HL-60/S4 treated with retinoic acid at 250 ng/mL for 4 days and 3 days (cell line): ENCODE data around the gene RNASE11.
"Not testable (repeated sequence)": the region's sequence is repeated elsewhere in the genome, so short reads cannot be mapped to it uniquely, and the experiment has no call there.

Source experiments
- in situ Hi-C: fragments of 300-500 bp; cut with MboI; formaldehyde crosslinking; loops from 2 replicates; pipeline ENCODE4 v1.7.0; 2022; ENCODE audit warnings: low sequenced_read_pairs

The RNASE11 gene

DNA sequence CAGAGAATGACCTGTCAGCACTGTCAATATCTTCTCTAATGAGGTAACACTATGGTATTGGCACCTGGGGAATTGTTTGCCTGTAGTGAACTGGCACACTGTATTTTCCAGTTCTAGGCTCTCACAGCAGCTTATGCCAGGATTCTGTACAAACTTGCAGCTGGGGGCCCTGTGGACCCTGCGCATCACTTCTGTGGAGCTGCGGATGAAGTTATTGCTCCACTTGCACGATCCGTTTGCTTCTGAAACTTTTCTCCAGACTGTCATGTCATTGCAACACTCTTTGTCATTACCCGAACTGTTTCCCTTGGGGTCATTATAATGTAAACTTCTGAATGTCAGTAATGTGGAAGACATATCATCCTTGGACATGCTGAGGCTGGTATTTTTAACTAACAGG is 3.9 kb downstream of the RNASE11 start:
- in situ Hi-C loops: no loop called here

DNA sequence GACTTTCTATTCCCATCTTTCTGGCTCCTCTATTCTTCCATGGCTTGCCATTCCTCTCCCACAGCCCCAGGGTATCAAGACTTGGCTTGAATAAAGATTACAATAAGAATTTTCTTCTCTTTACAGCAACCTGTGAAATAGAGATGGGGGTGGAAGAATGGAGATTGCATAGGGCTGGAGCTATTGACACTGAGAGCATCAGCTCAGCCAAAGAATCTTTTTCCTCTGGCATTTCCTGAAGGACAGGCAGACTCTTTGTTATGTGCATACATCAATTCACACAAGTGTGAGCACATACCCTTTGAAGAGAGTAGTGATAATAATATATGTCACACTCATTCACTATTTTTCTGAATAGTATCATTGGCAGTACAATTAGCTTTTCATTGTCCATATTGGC is 4.7 kb downstream of the RNASE11 start:
- in situ Hi-C loops: no loop called here

DNA sequence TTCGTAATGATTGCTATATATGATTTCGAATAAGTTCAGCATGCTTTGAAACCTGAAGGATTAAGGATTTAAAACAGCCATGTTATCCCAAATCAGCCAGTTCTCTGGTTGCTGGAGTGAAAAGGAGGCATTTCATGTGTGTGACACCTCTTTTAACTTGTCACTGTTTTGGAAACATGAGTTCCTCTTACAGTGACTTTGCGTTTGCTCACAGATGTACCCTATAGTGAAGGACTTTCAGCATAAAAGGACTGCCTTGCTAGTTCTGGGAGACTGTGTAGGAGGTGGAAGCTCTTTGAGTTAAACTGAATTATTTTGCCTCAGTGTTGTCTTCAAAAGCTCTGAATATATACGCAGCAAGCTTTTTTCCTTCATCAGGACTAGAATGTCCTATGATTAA is 7.6 kb downstream of the RNASE11 start:
- in situ Hi-C loops: no loop called here

DNA sequence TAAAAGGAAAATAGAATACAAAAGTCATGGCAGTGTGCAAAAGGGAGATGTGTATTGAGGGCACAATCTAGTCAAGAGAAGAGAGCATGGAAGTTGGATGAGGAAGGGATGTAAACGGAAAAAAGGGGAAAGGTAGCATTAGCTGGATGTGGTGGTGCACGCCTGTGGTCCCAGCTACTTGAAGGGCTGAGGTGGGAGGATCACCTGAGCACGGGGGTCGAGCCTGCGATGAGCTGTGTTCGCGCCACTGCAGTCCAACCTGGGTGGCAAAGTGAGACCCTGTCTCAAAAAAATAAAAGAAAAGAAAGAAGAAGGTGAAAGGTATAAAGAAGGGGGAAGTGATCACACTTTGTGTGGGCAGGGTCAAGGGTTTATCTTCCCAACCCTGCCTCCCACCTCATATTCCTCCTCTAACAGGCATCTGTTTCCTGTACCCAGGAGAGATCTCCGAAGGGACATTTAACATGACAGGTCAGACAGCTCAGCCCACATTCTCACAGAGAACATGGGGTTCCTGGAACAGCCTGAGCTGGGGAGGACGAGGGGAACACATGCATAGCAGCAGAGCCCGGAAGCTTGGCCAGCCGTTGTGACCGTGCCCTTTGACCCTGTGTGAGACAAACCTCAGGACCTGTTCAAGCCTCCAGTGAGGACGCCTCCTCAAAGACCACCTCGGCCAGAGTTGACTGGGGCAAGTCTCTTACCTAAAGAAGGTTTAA is 8.9 kb downstream of the RNASE11 start:
- in situ Hi-C loops: no loop called here

DNA sequence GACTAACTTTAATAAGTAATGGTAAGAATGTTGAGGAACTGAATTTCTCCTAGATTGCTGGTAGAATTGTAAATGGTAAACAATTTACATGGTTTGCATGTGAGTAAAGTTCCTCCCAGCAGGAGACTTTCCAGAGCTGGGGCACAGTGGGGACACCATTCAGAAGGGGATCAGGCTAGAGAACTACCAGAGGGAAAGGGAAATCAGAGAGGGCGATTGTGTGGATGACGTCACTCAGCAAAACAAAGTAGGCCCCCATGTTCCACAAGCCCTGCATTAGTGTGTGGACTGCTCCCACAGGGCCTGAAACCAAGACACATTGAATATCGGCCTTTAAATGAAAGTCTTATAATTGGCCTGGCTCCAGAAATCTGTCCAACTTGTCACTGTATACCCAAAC is 9.5 kb downstream of the RNASE11 start:
- in situ Hi-C loops: no loop called here

DNA sequence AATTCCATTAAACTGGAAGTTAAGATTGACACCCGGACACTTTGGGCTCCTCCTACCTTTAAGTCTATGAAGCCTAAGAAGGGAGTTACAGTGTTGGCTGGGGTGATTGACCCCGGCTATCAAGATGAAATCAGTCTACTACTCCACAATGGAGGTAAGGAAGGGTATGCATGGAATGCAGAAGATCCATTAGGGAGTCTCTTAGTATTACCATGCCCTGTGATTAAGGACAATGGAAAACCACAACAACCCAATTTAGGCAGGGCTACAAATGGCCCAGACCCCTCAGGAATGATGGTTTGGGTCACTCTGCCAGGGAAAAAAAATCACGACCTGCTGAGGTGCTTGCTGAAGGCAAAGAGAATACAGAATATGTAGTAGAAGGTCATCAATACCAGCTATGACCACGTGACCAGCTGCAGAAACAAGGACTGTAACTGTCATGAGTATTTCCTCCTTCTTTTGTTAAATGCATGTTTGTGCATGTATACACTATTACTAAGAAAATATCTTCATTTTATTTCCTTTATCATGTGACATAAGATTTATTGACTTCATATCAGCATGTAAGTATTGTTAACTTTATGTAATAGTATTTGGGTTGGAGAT is 15.3 kb downstream of the RNASE11 start:
- in situ Hi-C loops: not testable (repeated sequence)

DNA sequence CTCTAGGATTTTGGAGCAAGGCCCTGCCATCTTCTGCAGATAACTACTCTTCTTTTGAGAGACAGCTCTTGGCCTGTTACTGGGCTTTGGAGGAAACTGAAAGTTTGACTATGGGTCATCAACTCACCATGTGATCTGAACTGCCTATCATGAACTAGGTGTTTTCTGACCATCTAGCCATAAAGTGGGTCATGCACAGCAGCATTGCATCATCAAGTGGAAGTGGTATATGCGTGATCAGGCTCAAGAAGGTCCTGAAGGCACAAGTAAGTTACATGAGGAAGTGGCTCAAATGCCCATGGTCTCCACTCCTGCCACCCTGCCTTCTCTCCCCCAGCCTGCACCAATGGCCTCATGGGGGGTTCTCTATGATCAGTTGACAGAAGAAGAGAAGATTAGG is 17.1 kb downstream of the RNASE11 start:
- in situ Hi-C loops: not testable (repeated sequence)

DNA sequence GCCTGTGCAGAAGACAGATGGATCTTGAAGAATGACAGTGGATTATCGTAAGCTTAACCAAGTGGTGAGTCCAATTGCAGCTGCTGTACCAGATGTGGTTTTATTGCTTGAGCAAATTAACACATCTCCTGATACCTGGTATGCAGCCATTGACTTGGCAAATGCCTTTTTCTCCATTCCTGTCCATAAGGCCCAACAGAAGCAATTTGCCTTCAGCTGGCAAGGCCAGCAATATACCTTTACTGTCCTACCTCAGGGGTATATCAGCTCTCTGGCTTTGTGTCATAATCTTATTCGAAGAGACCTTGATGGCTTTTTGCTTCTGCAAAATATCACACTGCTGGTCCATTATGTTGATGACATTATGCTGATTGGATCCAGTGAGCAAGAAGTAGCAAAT is 17.9 kb downstream of the RNASE11 start:
- in situ Hi-C loops: not testable (repeated sequence)

DNA sequence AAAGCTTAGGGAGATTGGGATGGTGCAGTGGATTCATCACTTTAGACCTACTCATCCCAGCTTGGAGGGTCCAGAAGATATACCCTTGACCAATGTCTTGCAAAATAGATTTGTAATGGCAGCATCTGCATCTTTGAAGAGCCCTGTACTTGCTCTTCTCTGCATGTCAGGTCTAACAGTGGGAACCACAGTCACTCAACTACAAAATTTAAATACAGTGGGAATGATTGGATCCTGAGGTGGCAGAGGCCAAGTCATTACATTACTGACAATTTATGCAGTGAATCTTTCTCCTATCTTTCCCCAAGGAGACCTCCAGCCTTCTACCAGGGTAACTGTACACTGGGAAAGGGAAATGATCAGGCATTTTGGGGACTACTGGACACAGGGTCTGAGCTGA is 18.7 kb downstream of the RNASE11 start:
- in situ Hi-C loops: no loop called here

DNA sequence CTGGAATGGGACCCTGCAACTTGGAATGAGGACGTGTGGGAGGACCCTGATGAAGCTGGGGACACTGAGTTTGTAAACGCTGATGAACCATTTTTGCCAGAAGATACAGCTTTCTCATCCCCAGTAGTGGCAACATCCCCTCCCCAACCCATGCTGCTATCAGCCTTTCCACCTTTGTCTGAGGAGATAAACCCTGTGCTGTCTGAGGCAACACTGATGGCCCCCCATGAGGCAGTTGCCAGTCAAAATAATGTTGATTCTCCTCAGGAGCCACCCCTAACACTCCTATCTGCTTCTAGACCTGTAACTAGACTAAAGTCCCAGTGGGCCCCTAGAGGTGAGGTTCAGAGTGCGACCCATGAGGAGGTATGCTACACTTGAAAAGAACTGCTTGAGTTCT is 19.4 kb downstream of the RNASE11 start:
- in situ Hi-C loops: no loop called here

DNA sequence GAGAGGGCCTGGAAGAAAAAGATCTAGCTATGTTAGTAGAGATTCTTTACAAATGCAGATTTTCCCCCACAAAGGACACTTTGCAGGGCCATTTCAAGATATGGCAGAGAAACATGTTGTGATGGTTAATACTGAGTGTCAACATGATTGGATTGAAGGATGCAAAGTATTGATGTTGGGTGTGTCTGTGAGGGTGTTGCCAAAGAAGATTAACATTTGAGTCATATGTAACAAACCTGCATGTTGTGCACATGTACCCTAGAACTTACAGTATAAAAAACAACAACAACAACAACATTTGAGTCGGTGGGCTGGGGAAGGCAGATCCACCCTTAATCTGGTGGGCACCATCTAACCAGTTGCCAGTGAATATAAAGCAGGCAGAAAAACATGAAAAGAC is 20.6 kb downstream of the RNASE11 start:
- in situ Hi-C loops: not testable (repeated sequence)

DNA sequence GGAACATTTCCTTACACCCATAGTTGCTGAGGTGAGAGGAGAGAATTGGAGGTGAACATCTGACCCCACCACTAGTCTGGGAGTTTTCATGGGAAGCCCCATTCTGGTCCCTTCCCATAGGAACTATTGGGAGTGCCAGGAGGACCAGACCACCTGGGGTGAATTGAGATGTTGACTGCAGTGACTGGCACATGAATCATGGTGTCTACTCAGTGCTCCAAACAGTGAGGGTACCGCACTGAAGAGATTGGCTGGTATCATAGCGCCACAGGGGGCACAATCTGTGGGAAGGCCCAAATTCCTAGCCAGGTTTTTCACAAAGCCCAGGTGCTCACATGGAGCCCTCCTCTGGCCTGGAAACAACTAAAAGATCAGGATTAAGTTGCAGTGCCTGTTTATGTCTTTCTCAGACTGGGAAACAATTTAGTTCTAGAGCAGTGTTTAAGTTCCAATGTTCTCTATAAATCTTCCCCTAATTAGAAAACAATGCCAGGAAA is 23.3 kb downstream of the RNASE11 start:
- in situ Hi-C loops: no loop called here

DNA sequence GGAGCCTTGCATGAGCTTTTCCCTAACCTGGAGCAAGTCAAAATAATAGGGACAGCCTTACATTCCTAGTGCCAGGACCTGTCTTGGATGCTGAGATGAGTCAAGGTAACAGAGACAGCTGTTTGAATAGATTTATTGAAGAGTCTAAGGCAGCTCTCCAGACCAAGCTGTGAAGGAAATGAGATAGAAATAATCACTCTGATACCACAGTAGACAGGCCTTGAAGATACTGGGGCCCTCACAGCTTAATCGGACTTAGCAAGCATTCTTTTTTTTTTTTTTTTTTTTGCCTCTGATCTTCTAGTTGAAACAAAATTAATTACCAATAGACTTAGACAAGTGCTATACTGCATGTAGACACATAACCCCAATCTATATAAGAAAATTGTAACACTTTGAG is 23.8 kb downstream of the RNASE11 start:
- in situ Hi-C loops: no loop called here

DNA sequence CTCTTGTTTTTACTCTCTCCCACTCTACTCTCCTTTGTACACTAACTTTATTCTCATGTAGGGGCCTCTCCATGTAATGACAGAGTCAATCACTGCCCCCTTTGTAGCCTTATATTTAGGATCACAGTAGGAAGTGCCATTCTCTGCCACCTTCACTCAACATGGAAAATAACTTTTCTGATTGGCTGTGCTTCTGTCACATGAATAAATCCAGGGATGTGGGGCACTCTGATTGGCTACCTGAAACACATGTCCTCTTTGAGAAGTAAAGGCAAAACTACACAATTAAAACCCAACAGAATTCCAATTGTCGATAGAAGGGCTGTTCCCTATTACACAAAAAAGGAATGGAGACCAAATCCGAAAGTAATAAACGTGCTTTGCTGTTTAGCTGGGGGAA is 26.8 kb downstream of the RNASE11 start, which contains the start of gene RNASE9:
Gene RNASE9, minus strand, starts transcription at position 87 of the 400 bp plus-strand sequence.
- in situ Hi-C loops: no loop called here

DNA sequence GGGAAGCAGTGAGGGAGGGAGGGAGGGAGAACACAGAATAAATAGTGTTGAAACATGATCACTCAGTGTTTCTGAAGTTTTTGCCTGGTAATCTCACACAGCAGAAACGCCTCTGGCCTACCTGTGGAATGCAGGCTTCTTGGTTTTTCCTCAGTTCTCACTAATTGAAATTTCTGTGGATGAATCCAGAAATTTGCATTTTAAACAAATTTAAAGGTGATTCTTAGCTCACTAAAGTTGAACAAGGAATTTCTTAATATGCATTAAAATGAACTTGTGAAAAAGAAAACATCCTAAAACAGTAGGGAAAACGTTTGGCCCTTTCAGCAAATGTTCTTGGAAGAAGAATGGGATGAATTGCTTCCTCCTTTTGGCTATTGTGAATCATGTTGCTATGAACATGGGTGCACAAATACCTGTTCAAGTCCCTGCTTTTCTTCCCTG is 28.3 kb downstream of the RNASE11 start:
- in situ Hi-C loops: no loop called here

DNA sequence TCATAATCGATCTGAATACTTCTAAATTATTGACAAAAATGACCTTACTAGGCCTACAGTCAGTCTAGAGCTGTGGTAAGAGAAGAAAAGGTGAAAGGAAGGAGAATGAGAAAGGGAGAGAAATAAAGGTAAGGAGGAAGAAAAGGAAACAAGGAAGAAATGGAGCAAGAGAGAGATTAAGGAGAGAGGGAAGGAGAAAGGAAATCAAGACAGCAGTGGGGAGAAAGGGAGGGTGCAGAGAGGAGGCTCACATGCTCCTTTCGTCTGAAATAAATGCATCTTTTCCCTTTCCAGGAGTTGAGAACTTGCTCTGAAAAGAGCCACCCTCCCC is 30.6 kb downstream of the RNASE11 start:
- in situ Hi-C loops: no loop called here

DNA sequence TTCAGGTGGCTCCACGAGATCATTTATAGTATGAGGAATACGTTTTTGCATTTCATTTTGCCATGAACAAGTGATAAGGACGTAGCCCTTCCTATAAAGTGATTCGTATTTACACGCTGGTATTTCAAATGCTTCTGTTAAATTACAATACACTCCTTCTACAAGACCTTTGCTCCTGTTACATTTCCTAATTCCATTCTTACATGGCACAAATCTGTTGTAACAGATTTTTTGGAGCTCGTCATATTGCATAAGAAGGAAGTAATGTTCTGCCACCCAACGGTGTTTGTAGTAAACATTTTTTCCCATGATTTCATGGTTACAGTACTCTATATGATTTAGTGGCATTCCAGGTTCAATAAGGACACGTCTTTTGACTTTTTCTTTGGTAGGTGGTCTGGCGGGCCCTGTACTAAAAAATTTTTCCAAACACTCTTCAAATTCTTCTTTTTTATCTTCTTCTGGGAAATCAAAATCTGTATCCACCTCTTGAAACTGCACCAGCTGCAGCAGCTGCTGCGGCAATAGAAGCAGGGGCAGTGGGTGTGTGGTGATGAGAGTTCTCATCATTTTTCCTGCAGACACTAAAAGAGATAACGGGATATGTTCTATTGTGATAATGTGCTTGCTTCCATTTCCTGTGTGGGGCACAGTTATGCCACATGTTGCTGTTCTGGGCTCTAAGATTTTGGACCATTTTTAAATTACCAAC is 31.1 kb downstream of the RNASE11 start:
- in situ Hi-C loops: no loop called here

DNA sequence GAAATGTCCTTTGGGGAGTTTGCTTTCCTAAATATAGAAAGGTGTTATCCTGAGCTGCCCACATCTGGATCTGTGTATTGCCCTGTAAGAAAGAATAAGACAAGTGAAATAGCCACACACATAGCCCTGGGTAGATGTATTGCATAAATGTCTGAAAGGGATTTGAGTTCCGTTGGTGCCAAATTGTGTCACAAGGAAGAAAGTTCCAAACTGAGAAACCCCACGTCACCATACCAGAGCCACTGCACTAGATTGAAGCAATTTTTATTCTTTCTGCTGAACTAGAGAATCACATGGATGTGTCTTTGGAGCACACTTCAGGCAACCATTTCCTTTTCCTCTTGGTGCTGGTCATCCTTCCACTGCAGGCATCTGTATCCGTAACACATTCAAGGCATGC is 32.0 kb downstream of the RNASE11 start:
- in situ Hi-C loops: no loop called here

DNA sequence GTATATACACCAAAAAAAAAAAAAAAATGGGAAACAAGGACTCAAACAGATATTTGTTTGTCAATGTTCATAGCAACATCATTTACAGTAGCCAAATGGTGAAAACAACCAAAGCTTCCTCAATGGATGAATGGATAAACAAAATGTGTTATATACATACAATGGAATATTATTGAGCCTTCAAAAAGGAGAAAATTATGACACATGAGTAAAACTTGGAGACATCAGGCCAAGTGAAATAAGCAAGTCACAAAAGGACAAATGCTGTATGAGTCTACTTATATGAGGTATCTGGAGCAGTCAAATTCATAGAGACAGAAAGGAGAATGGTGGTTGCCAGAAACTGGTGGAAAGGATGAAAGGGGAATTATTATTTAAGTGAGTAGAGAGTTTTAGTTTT is 34.8 kb downstream of the RNASE11 start:
- in situ Hi-C loops: no loop called here

DNA sequence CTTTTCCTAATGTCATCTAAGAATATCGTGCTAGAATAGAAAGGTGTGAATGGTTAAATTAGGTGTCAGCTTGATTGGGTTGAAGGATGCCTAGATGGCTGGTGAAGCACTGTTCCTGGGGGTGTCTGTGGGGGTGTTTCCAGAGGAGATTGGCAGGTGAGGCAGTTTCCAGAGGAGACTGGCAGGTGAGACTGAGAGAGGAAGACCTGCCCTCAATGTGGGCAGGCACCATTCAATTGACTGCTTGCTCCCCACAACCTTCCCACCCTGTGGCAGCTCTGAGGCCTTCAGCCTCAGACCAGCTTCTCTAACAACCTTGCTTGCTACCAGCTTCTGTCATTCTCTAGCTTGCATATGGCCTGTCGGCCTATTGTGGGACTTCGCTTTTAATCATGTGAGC is 36.2 kb downstream of the RNASE11 start:
- in situ Hi-C loops: no loop called here

DNA sequence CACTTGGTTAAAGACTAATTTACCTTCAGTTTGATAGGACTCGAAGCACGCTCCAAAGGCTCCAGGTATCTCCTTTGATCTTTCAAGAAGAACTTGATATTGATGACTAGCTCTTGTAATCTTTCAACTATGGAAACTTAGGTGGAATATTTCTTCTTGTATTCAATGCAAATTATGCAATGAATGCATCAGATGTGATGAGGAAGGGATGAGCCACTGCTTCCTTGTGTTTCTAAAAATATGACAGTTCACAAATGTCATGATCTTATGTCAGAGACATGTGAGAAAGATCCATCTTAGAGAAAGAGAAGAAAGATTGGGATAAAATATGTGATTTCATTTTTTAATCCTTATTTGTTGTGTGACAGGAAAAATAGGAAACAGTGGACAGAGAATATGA is 36.9 kb downstream of the RNASE11 start:
- in situ Hi-C loops: no loop called here
